Measurements from ENCODE around the gene DYNLRB2.
A peak's percentile ranks its signal among the peaks of the same experiment; 100 is the strongest.

DYNLRB2 gene

GRCh38 chr16:80540516-80541305, at the start of gene DYNLRB2:
Gene DYNLRB2 (plus strand): TSS chr16:80540993. CDS start chr16:80541077, 84 bp downstream.
- H3K4me3 ChIP-seq (replicated peaks; ENCODE audit: low read depth, low read length), result peak within 1 kb of the TSS; percentile 77
- DNase-seq (ENCODE audit: low read depth), result peak; percentile 96
- no peak for TF ChIP-seq CTCF (IDR thresholded peaks at IDR 0.05; ENCODE audit: low read length, missing control alignments)

GRCh38 chr16:80500116-80500859, 40.5 kb upstream of the DYNLRB2 start:
- DNase-seq (ENCODE audit: low read depth), result no peak
- no peak for TF ChIP-seq CTCF (IDR thresholded peaks at IDR 0.05; ENCODE audit: low read length, missing control alignments)
- H3K4me3 ChIP-seq (replicated peaks; ENCODE audit: low read depth, low read length), result no peak overlapping the region

- H3K4me3 ChIP-seq (replicated peaks; ENCODE audit: low read depth, low read length), result no peak overlapping the region
- no peak for DNase-seq (ENCODE audit: low read depth)
- TF ChIP-seq CTCF (IDR thresholded peaks at IDR 0.05; ENCODE audit: low read length, missing control alignments), result no peak
These were observed 39.8 kb upstream of the DYNLRB2 start for GRCh38 chr16:80500961-80501525.

- H3K4me3 ChIP-seq (replicated peaks; ENCODE audit: low read depth, low read length), result no peak overlapping the region
- TF ChIP-seq CTCF (IDR thresholded peaks at IDR 0.05; ENCODE audit: low read length, missing control alignments), result no peak
- DNase-seq (ENCODE audit: low read depth), result no peak
These were observed 37.7 kb upstream of the DYNLRB2 start for GRCh38 chr16:80503107-80503506.

GRCh38 chr16:80507538-80507937, 33.3 kb upstream of the DYNLRB2 start:
- H3K4me3 ChIP-seq (replicated peaks; ENCODE audit: low read depth, low read length), result no peak overlapping the region
- no peak for TF ChIP-seq CTCF (IDR thresholded peaks at IDR 0.05; ENCODE audit: low read length, missing control alignments)

GRCh38 chr16:80509872-80510271, 30.9 kb upstream of the DYNLRB2 start:
- no peak for DNase-seq (ENCODE audit: low read depth)
- no peak for TF ChIP-seq CTCF (IDR thresholded peaks at IDR 0.05; ENCODE audit: low read length, missing control alignments)

More at GRCh38 chr16:80507538-80507937, 33.3 kb upstream of the DYNLRB2 start:
- DNase-seq (ENCODE audit: low read depth), result no peak

More at GRCh38 chr16:80509872-80510271, 30.9 kb upstream of the DYNLRB2 start:
- no peak overlapping the region for H3K4me3 ChIP-seq (replicated peaks; ENCODE audit: low read depth, low read length)
